NCI-H526 treated with DMSO at 0.1 percent for 48 hours (cell line): ENCODE results near the gene LINC00237.

Experiments
- DNase-seq: peaks from one replicate; lab custom pipeline; 2025; lab: John Stamatoyannopoulos, UW

LINC00237 gene

DNA sequence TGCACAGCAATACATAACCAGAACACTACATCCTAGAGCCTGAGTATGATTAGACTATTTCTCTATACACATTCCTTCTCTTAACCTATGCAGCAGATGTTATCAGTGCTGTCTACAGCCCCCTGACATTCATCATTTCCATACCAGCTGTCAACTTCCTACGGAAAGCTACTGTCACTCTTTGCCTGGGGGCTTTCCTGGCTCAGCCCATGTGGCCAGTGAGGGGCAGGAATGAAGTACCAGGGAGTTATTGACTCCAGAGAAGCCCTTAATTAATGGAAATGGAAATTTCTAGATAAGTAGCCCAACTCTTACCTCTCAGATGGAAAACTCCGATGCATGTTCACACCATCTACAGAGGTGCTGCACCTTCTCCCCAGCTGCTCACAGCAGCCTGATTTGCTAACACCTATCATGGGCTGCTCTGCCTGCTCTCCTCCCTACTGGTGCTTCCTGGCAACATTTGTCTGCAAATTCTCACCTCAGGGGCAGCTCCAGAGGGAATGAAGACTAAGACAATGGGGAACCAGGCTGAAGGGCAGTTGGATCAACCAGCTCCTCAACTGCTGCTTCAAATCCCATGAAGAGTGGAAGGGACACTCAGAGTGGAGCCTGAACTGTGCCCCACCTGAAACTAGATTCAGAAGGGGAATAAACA is 59.6 kb downstream of the LINC00237 start:
- peak; percentile 45 for DNase-seq
